HG02885 (cell line): ENCODE results near the gene PDE6B.

Source experiments
- ATAC-seq: cut with Tn5 transposase; IDR thresholded peaks from one replicate; pipeline ENCODE4 v1.9.1; 2021; ENCODE audit warnings: mild to moderate bottlenecking; ENCODE audit not compliant: unreplicated experiment, poor library complexity

The PDE6B gene

GRCh38 chr4:717601-718320, 92.4 kb downstream of the PDE6B start:
- no peak for ATAC-seq

- no peak for ATAC-seq
Observed at GRCh38 chr4:718460-718859, 93.1 kb downstream of the PDE6B start.
